K562 (cell line): ENCODE measurements around the gene USP20. TPM values are rescaled to one million over a fixed set of nuclear protein-coding genes. Genes with fewer than 3 reads are reported as not detected.

Experiments used
- CBX5 ChIP-seq: IDR thresholded peaks from 2 replicates; pipeline ENCODE4 v1.6.1; 2014; ENCODE audit warnings: low read depth, borderline replicate concordance
- HMG20B ChIP-seq: fragments of 250-450 bp; sonication (Bioruptor Pico); IDR thresholded peaks from 2 replicates; pipeline ENCODE4 v1.5.0; 2021; ENCODE audit warnings: mild to moderate bottlenecking
- IRF2 ChIP-seq: sonication (generic); formaldehyde crosslinking; IDR thresholded peaks from 2 replicates; pipeline ENCODE4 v1.8.1; 2022; ENCODE audit warnings: mild to moderate bottlenecking, missing genetic modification reagents
- KDM5B ChIP-seq: fragments of 200-600 bp; sonication (generic); IDR thresholded peaks from 2 replicates; pipeline ENCODE4 v1.6.1; 2012; ENCODE audit warnings: low read depth, mild to moderate bottlenecking, moderate library complexity, low read length, control low read depth, inconsistent platforms; ENCODE audit not compliant: insufficient replicate concordance
- MAZ ChIP-seq, 2 experiments: fragments of 450-650 bp in 1 of 2; sonication (generic) in 1 of 2; formaldehyde crosslinking; IDR thresholded peaks in 1 of 2; conservative IDR thresholded peaks in 1 of 2; 2 replicates each; pipeline versions ENCODE4 v1.4.0 to v1.5.0; 2020; ENCODE audit warnings: mild to moderate bottlenecking in 1 of 2, missing genetic modification reagents in 1 of 2
- MCM3 ChIP-seq: fragments of 450-650 bp; IDR thresholded peaks from 2 replicates; pipeline ENCODE4 v1.6.1; 2016
- MCM7 ChIP-seq, 2 experiments: fragments of 450-650 bp; IDR thresholded peaks; 2 replicates each; pipeline ENCODE4 v1.6.1; 2016 to 2018
- MECOM ChIP-seq: fragments of 250-450 bp; sonication (Bioruptor Pico); IDR thresholded peaks from 2 replicates; pipeline ENCODE4 v1.8.0; 2022; ENCODE audit warnings: inconsistent platforms
- MTF1 ChIP-seq: fragments of 250-450 bp; sonication (Bioruptor Pico); IDR thresholded peaks from 2 replicates; pipeline ENCODE4 v1.9.0; 2021; ENCODE audit warnings: moderate library complexity, mild to moderate bottlenecking, inconsistent platforms, borderline replicate concordance
- STAG1 ChIP-seq: sonication (generic); formaldehyde crosslinking; IDR thresholded peaks from 2 replicates; pipeline ENCODE4 v1.5.0; 2020; ENCODE audit warnings: missing genetic modification reagents, borderline replicate concordance
- ZNF24 ChIP-seq: fragments of 450-650 bp; IDR thresholded peaks from 2 replicates; pipeline ENCODE4 v1.6.1; 2016
- polyA plus RNA-seq, 8 experiments: library from polyadenylated mRNA; depleted of rRNA in 4 of 8; stranded (reverse) in 5 of 8; unstranded in 3 of 8; fragments of >200 nt; fragmentation: Nextera tagmentation in 2 of 8; fragmentation: Illumina TruSeq in 1 of 8; extraction: Ambion mirVana in 2 of 8; extraction: Trizol in 1 of 8; gene quantifications; 2 replicates each; pipeline versions ENCODE4 v1.2.1 to v1.2.3, GENCODE V29; 2011 to 2014; ENCODE audit warnings: inconsistent platforms in 1 of 8, missing spikeins in 1 of 8
- total RNA-seq, 7 experiments: library from RNA; depleted of rRNA in 6 of 7; stranded (reverse); fragments of >200 nt in 6 of 7; fragmentation: Illumina TruSeq in 2 of 7; extraction: Trizol in 2 of 7; gene quantifications; 2 replicates each; pipeline versions ENCODE4 v1.2.1 to v1.2.3, GENCODE V29; 2011 to 2021; ENCODE audit warnings: low replicate concordance in 1 of 7
- TF ChIP-seq, protein P1 (sequence below), 2 experiments: fragments of 450-650 bp; conservative IDR thresholded peaks; 2 replicates each; pipeline ENCODE4 v1.6.1; 2017; ENCODE audit warnings: mild to moderate bottlenecking in 2 of 2, moderate library complexity in 2 of 2
- TF ChIP-seq, protein P2 (sequence below): fragments of 450-650 bp; IDR thresholded peaks from 2 replicates; pipeline ENCODE4 v1.6.1; 2017; ENCODE audit warnings: mild to moderate bottlenecking, moderate library complexity
- TF ChIP-seq, protein P3 (sequence below): fragments of 450-650 bp; formaldehyde crosslinking; IDR thresholded peaks from 2 replicates; pipeline ENCODE4 v1.4.0; 2022; ENCODE audit warnings: mild to moderate bottlenecking, moderate library complexity
- TF ChIP-seq, protein P4 (sequence below): fragments of 250-450 bp; sonication (Bioruptor Pico); IDR thresholded peaks from 2 replicates; pipeline ENCODE4 v1.9.0; 2021; ENCODE audit warnings: mild to moderate bottlenecking
- TF ChIP-seq, protein P5 (sequence below): fragments of 200-800 bp; sonication (Bioruptor generic); IDR thresholded peaks from 2 replicates; pipeline ENCODE4 v1.6.1; 2017; ENCODE audit warnings: missing genetic modification characterization, missing compliant biosample characterization
- TF ChIP-seq, protein P6 (sequence below): fragments of 250-450 bp; sonication (Bioruptor Pico); IDR thresholded peaks from 2 replicates; pipeline ENCODE4 v1.4.0; 2020; ENCODE audit warnings: borderline replicate concordance
- TF ChIP-seq, protein P7 (sequence below): fragments of 250-450 bp; sonication (Bioruptor Pico); IDR thresholded peaks from 2 replicates; pipeline ENCODE4 v1.8.0; 2022; ENCODE audit warnings: inconsistent platforms, mild to moderate bottlenecking, moderate library complexity, borderline replicate concordance
- TF ChIP-seq, protein P8 (sequence below): fragments of 250-450 bp; sonication (Bioruptor Pico); IDR thresholded peaks from 2 replicates; pipeline ENCODE4 v1.5.0; 2021

Gene USP20
- total and polyA plus RNA-seq, 9 of the 15 experiments (the other 6 are each of a cell fraction or from before 2014, with no cell fraction given) = 1.9 to 136 (median 49.1) TPM

DNA sequence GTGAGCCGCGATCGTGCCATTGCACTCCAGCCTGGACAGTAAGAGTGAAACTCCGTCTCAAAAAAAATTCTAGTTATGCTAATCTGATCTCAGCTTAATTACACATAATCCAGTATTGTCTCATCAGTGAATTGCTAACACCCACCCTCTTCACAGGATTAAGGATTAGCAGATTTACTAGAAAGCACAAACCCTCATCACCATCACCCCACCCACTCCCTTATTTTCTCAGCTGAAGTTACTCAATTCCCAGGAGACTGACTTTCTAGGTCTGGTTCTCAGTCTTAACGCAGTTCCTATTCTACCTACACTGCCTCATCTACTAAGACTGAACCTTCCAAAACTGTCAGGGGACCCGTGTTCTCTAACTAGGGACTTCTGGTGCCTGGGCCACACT lies 23.3 kb upstream of the USP20 start (continued):
- TF ChIP-seq, protein P1, sequence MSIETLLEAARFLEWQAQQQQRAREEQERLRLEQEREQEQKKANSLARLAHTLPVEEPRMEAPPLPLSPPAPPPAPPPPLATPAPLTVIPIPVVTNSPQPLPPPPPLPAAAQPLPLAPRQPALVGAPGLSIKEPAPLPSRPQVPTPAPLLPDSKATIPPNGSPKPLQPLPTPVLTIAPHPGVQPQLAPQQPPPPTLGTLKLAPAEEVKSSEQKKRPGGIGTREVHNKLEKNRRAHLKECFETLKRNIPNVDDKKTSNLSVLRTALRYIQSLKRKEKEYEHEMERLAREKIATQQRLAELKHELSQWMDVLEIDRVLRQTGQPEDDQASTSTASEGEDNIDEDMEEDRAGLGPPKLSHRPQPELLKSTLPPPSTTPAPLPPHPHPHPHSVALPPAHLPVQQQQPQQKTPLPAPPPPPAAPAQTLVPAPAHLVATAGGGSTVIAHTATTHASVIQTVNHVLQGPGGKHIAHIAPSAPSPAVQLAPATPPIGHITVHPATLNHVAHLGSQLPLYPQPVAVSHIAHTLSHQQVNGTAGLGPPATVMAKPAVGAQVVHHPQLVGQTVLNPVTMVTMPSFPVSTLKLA (conservative IDR thresholded peaks at IDR 0.05) = no peak
- TF ChIP-seq MCM3 (no peak), STAG1 (no peak), CBX5 (no peak), KDM5B (no peak), MECOM (CRISPR knock-in tag) (no peak), MAZ (CRISPR knock-in tag; conservative IDR thresholded peaks at IDR 0.05 in 1 of 2, IDR thresholded peaks at IDR 0.05 in 1 of 2) (0 out of 4 replicates have a peak, but pooled peaks of 1 of the 2 experiments have one; percentile 41), MTF1 (no peak), HMG20B (0 out of 2 replicates have a peak, but pooled peaks have one; percentile 44), MCM7 (IDR thresholded peaks at IDR 0.05) (no peak), IRF2 (CRISPR knock-in tag) (no peak), ZNF24 (no peak)
- TF ChIP-seq, protein P2, sequence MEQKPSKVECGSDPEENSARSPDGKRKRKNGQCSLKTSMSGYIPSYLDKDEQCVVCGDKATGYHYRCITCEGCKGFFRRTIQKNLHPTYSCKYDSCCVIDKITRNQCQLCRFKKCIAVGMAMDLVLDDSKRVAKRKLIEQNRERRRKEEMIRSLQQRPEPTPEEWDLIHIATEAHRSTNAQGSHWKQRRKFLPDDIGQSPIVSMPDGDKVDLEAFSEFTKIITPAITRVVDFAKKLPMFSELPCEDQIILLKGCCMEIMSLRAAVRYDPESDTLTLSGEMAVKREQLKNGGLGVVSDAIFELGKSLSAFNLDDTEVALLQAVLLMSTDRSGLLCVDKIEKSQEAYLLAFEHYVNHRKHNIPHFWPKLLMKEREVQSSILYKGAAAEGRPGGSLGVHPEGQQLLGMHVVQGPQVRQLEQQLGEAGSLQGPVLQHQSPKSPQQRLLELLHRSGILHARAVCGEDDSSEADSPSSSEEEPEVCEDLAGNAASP = no peak
- TF ChIP-seq, protein P3, sequence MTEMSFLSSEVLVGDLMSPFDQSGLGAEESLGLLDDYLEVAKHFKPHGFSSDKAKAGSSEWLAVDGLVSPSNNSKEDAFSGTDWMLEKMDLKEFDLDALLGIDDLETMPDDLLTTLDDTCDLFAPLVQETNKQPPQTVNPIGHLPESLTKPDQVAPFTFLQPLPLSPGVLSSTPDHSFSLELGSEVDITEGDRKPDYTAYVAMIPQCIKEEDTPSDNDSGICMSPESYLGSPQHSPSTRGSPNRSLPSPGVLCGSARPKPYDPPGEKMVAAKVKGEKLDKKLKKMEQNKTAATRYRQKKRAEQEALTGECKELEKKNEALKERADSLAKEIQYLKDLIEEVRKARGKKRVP (CRISPR knock-in tag) = peak; percentile 31; the same call in 1 of the 2 replicates
- TF ChIP-seq, protein P4, sequence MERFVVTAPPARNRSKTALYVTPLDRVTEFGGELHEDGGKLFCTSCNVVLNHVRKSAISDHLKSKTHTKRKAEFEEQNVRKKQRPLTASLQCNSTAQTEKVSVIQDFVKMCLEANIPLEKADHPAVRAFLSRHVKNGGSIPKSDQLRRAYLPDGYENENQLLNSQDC (CRISPR knock-in tag) = peak; percentile 38; the same call in 1 of the 2 replicates
- TF ChIP-seq, protein P5, sequence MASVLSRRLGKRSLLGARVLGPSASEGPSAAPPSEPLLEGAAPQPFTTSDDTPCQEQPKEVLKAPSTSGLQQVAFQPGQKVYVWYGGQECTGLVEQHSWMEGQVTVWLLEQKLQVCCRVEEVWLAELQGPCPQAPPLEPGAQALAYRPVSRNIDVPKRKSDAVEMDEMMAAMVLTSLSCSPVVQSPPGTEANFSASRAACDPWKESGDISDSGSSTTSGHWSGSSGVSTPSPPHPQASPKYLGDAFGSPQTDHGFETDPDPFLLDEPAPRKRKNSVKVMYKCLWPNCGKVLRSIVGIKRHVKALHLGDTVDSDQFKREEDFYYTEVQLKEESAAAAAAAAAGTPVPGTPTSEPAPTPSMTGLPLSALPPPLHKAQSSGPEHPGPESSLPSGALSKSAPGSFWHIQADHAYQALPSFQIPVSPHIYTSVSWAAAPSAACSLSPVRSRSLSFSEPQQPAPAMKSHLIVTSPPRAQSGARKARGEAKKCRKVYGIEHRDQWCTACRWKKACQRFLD (CRISPR knock-in tag) = no peak
- TF ChIP-seq, protein P6, sequence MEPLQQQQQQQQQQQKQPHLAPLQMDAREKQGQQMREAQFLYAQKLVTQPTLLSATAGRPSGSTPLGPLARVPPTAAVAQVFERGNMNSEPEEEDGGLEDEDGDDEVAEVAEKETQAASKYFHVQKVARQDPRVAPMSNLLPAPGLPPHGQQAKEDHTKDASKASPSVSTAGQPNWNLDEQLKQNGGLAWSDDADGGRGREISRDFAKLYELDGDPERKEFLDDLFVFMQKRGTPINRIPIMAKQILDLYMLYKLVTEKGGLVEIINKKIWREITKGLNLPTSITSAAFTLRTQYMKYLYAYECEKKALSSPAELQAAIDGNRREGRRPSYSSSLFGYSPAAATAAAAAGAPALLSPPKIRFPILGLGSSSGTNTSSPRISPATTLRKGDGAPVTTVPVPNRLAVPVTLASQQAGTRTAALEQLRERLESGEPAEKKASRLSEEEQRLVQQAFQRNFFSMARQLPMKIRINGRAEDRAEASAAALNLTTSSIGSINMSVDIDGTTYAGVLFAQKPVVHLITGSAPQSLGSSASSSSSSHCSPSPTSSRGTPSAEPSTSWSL = no peak
- TF ChIP-seq, protein P7, sequence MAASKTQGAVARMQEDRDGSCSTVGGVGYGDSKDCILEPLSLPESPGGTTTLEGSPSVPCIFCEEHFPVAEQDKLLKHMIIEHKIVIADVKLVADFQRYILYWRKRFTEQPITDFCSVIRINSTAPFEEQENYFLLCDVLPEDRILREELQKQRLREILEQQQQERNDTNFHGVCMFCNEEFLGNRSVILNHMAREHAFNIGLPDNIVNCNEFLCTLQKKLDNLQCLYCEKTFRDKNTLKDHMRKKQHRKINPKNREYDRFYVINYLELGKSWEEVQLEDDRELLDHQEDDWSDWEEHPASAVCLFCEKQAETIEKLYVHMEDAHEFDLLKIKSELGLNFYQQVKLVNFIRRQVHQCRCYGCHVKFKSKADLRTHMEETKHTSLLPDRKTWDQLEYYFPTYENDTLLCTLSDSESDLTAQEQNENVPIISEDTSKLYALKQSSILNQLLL (CRISPR knock-in tag) = no peak
- TF ChIP-seq, protein P8, sequence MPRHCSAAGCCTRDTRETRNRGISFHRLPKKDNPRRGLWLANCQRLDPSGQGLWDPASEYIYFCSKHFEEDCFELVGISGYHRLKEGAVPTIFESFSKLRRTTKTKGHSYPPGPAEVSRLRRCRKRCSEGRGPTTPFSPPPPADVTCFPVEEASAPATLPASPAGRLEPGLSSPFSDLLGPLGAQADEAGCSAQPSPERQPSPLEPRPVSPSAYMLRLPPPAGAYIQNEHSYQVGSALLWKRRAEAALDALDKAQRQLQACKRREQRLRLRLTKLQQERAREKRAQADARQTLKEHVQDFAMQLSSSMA (CRISPR knock-in tag) = 0 out of 2 replicates have a peak, but pooled peaks have one; percentile 12
